Activated effector memory CD4-positive, alpha-beta T cell treated with anti-CD3 and anti-CD28 coated beads, Interleukin-2, amount 50 U/mL, for 16 hours (primary cell): ENCODE measurements around the gene OTOL1.
"Not testable (repeated sequence)": the region's sequence is repeated elsewhere in the genome, so short reads cannot be mapped to it uniquely, and the experiment has no call there.

Experiments
- DNase-seq: peaks from one replicate; pipeline ENCODE4 v3.0.0-alpha.2; 2020

Gene OTOL1

GRCh38 chr3:161496508-161496907 lies at the start of gene OTOL1:
TSS of gene OTOL1 (plus strand) at chr3:161496808. CDS start at chr3:161496808, 0 bp downstream.
- no peak for DNase-seq

DNA sequence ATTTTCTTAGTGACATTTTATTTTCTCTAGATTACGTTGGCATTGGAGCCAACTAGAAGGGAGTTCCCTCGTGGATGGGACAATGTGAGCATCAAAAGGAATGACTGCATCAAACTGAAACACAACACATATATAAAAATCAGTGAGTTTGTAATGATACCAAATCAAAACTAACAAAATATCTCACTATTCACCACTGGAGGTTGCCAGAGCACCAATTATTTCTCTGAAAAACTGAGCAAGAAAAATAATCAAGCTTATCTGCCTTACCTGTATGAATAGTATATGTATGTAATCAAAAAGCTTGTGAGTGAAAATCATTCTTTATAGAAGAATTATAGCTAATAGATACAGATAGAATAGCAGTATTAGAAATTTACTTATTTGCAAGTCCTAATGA lies 46.8 kb upstream of the OTOL1 start:
- DNase-seq = no peak

DNA sequence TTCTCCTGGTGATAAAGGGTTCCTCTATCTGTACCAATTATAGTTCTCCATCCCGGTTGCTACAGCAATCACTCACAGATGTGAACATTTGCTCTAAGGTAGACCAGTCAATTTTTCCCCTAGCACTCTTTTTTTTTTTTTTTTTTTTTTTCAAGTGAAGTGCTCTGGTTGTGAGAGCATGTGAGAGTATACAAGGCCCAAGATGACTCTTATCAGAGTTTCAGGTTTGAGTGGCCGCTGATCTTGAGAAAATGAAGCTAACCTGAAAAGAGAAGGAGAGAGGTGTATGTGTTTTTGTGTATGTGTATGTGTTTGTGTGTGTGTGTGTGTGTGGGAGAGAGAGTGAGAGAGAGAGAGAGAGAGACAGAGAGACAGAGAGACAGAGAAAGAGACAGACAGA lies 44.4 kb upstream of the OTOL1 start:
- DNase-seq = no peak

- DNase-seq = no peak
Measured at GRCh38 chr3:161454615-161455014, 42.0 kb upstream of the OTOL1 start.

GRCh38 chr3:161455962-161456361 lies 40.6 kb upstream of the OTOL1 start:
- DNase-seq = no peak

- DNase-seq = no peak
Measured at GRCh38 chr3:161462138-161462537, 34.5 kb upstream of the OTOL1 start.

DNA sequence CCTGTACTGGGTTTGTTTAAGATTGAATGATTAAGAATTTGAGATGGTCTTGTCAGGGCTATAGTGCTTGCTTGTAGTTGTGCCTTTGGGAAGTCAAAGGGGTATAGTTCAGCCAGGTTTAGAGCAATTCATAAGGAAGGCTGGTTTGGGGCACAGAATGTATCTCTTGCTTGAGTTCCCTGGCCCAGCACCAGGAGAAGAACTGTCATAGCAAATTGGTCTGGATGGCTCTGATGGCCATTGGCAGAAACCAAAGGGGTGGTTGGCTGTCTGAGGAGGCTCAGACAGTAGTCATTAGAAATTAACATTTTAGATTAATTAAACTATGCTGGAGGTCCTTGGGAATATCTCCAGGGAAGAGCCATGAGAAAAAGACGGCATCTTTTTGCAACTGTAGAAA lies 25.4 kb upstream of the OTOL1 start:
- DNase-seq = no peak

DNA sequence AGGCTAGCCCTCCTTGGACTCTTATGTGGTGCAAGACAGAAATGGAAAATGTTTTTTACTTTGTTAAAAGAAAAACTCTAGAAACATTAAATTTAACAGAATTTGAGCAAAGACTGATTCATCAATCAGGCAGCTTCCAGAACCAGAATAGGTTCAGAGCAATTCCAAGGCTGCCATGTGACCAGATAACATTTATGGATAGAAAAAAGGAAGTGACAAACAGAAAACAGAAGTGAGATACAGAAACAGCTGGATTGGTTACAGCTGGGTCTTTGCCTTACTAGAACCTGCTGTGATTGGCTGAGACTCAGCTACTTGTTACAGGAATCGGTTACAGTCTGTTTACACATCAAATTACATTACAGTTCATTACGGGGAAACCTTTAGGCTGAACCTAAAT lies 22.5 kb upstream of the OTOL1 start:
- no peak for DNase-seq

GRCh38 chr3:161474741-161475140 lies 21.9 kb upstream of the OTOL1 start:
- no peak for DNase-seq

GRCh38 chr3:161475206-161475605 lies 21.4 kb upstream of the OTOL1 start:
- no peak for DNase-seq

DNA sequence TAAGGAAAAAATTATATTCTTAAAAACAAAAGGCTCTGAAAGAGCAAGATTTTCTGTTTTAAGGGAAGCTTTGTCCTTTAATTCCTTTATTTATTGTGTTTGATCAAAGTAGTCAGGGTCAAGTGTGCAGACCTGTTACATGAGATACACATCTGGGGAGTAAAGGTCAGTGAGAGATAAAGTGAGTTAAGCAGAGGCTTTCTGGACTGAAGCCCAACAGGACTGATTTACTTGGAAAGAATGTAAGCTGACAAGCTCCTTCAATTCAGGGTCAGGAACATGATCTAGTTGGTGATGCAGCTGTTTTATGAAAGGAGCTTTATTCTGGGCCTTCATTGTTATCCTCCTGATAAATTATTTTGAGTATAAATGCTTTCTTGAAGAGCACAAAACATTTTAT lies 20.7 kb upstream of the OTOL1 start:
- DNase-seq = no peak

GRCh38 chr3:161484226-161484625 lies 12.4 kb upstream of the OTOL1 start:
- no peak for DNase-seq

GRCh38 chr3:161488284-161488683 lies 8.3 kb upstream of the OTOL1 start:
- not testable (repeated sequence) for DNase-seq

DNA sequence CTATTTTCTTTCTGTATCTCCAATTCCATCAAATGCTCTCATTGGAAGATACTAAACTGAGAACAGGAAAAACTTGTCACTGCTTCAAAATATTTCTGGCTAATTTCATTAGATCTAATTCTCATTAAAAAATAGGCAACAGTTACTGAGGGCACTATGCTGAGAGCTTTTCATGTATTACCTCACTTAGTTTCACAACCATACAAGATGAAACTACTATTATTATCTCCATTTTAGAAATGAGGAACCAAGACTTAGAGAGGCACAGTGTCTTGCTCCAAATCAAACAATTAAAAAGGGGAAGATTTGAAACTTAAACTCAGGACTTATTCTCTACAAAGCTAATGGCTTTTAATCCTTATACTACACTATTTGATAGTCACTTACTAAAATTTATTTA lies 7.2 kb upstream of the OTOL1 start:
- no peak for DNase-seq

DNA sequence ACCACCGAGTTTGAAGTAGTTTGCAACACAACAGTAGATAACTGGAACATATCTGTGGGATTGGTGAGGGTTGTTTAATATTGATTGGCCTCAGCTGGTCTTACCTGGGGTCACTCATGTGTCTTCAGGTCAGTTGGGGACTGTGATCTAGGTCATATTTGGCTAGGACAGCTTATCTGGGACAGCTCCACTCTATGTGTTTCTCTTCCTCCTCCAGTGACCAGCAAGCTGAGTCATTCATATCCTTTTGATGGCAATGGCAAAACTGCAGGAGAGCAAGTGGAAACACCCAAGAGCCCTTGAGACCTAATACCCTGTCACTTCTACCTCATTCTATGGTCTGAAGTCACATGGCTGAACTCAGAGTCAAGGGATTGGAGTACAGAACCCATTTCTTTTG lies 5.8 kb upstream of the OTOL1 start:
- not testable (repeated sequence) for DNase-seq

- no peak for DNase-seq
Measured at GRCh38 chr3:161498259-161498921, 1.8 kb downstream of the OTOL1 start.

- DNase-seq = no peak
Measured at GRCh38 chr3:161500068-161500796, 3.6 kb downstream of the OTOL1 start.

GRCh38 chr3:161503271-161503670 lies 6.7 kb downstream of the OTOL1 start:
- no peak for DNase-seq

- DNase-seq = no peak
Measured at GRCh38 chr3:161508852-161509477, 12.4 kb downstream of the OTOL1 start.

DNA sequence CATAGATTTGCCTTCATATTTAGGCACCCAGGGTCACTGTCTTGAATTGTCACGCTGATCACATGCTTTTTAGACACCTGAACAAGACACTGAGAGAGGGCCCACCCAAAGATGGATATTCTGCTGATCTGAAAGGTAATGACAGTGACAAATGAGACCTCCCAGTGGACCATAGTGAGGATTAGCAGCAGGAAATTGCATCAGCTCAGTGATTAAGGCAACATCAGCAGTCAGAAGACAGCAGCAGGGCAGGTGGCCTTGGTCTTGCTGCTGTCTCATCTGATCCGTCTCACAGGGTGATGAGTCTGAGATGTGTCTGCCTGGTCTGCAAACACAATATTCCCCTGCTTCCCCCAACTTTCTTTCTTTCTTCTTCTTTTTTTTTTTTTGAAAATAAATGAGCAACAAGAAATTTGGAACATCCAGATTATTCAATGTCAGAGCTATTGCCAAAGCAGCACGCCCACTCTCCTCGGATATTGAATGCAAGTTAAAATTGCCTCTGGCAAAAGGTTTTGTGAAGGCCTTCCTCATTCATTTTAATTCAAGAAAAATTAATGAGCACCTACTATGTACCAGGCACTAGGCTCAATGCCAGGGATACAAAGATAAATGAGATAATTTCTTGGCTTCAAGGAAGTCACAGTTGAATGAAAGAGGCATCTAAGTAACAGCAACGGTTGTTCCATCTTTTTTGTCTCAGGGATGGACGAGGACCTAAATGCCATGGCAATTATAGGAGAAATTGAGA lies 14.1 kb downstream of the OTOL1 start:
- no peak for DNase-seq

- DNase-seq = no peak
Measured at GRCh38 chr3:161523916-161524315, 27.3 kb downstream of the OTOL1 start.

DNA sequence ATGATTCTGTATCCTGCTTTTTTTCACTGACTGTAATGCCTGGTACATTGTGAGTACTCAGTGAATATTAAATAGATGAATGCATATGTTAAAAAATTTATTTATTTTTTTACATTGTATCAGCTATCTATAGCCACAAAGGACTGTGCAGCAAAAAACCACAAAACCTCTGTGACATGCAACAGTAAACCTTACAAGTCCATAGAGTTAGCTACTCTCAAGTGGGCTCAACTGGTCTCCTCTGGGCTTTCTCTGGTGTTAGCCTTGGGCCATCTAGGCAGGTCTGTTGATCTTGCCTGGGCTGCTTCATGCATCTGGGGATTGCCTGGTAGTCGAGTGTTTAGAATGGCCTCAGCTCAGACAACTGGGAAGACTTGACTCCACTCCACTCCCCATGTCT lies 35.3 kb downstream of the OTOL1 start:
- no peak for DNase-seq

DNA sequence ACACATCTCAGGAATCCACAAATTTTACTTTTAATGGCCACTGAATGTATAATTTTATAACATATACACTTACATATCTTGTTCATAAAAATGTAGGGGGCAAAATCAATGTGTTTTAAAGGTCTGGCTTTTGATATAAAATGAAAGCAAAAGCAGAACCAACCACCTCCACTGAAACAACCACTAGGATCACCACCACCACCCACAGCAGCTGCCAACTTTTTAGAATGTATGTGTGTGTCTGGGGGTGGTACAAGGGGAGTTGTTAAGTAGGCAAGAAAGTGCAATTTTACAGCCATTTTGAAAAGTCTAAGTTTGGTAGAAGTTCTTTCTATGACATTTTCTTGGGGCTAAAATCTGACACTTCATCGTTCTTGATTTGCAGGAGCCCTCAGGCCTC lies 44.0 kb downstream of the OTOL1 start:
- DNase-seq = no peak

- no peak for DNase-seq
Measured at GRCh38 chr3:161545824-161546223, 49.2 kb downstream of the OTOL1 start.
